Upper lobe of right lung (tissue), 1 donor: Measurements from ENCODE around the gene PPARA. TPM values are rescaled to one million over a fixed set of nuclear protein-coding genes. Genes with fewer than 3 reads are reported as not detected.

ENCODE experiments used
- ATAC-seq: fragments of 200-7000 bp; cut with Tn5 transposase; one replicate; pipeline ENCODE4 v1.9.1; 2020; ENCODE audit warnings: mild to moderate bottlenecking, moderate library complexity
- DNase-seq: peaks from one replicate; pipeline ENCODE4 v3.0.0-alpha.2; 2020
- H3K27ac ChIP-seq: fragments of 200-600 bp; one replicate; pipeline ENCODE4 v1.8.0; 2022
- H3K27me3 ChIP-seq: fragments of 200-600 bp; one replicate; pipeline ENCODE4 v1.8.0; 2022; ENCODE audit warnings: mild to moderate bottlenecking
- H3K36me3 ChIP-seq: fragments of 200-600 bp; one replicate; pipeline ENCODE4 v1.8.0; 2022
- H3K4me1 ChIP-seq: fragments of 200-600 bp; one replicate; pipeline ENCODE4 v1.8.0; 2022
- H3K4me3 ChIP-seq: fragments of 200-600 bp; one replicate; pipeline ENCODE4 v1.8.0; 2022; ENCODE audit warnings: mild to moderate bottlenecking
- H3K9me3 ChIP-seq: fragments of 200-600 bp; one replicate; pipeline ENCODE4 v1.8.0; 2022
- CTCF ChIP-seq: fragments of 200-600 bp; IDR thresholded peaks from one replicate; pipeline ENCODE4 v1.8.0; 2022; ENCODE audit warnings: antibody characterized with exemption
- intact Hi-C: fragments of 100-400 bp; cut with DNase I; formaldehyde crosslinking; loops from one replicate; pipeline ENCODE4 v1.11.0; 2022
- total RNA-seq: library from RNA; stranded (reverse); fragmentation: NEBNext Ultra II Directional; extraction: Animal tissue kit (Norgen Biotek cat#: 25700); gene quantifications from one replicate; pipeline ENCODE4 v1.2.1, GENCODE V29; 2021
- donor health status: DM: no; HTN: yes; CAD: no; lungs with severe emphysema.

PPARA gene
- total RNA-seq, 1 donor from 2014 or later, result 18.4 TPM

GRCh38 chr22:46112405-46112804 lies 37.9 kb upstream of the PPARA start:
- intact Hi-C loops, result loop anchor here (5.0 kb wide), 1 partner anchor 35 kb away; no protein-coding TSS in a partner anchor
- peaks cover 44% of the 10 kb centered on the region for H3K36me3 ChIP-seq

DNA sequence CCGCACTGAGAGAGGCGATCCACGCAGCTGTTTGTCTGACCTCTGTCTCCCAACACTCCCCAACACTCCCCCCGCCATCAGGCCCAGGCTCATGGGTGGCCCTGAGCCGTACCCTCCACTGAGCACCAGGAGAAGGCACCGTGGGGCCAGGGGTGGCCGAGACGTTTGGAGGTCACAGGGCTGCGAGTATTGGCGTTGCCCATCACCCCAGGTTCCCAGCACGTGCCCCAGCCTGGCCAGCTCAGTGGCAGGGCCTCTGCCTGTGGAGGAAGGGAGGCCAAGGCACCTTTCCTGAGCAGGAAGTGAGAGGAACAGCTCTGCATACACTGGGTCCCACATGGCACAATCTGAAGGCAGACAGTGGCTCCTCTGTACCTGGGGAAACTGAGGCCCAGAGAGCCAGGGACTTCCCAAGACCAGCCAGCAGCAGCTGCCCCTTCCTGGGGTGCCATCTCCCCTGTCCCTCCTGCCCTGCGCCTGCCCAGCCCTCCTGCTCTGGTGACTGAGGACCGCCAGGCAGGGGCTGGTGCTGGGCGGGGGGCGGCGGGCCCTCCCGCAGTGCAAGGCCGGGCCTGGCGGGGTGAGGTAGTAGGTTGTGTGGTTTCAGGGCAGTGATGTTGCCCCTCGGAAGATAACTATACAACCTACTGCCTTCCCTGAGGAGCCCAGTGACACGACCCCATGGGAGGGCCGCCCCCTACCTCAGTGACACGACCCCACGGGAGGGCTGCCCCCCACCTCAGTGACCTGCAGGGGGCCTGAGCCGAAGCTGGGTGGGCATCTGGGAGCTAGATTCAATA lies 37.0 kb upstream of the PPARA start:
- H3K4me3 ChIP-seq, result no peak overlapping the region
- ATAC-seq (no peak), DNase-seq (no peak)
- H3K9me3 ChIP-seq, result no peaks in the 10 kb centered on the region
- intact Hi-C loops, result loop anchor here (5.0 kb wide), 1 partner anchor 36 kb away; no protein-coding TSS in a partner anchor
- TF ChIP-seq CTCF, result no peak
- H3K36me3 ChIP-seq, result peaks cover 44% of the 10 kb centered on the region
- H3K27me3 ChIP-seq, result no peaks in the 10 kb centered on the region
- peak overlapping the region; percentile 32 for H3K27ac ChIP-seq
- peaks cover 40% of the 10 kb centered on the region for H3K4me1 ChIP-seq

More at GRCh38 chr22:46112405-46112804, 37.9 kb upstream of the PPARA start:
- no peak overlapping the region for H3K4me3 ChIP-seq
- no peaks in the 10 kb centered on the region for H3K27me3 ChIP-seq
- TF ChIP-seq CTCF, result no peak
- H3K9me3 ChIP-seq, result no peaks in the 10 kb centered on the region
- DNase-seq, result no peak
- H3K4me1 ChIP-seq, result peaks cover 49% of the 10 kb centered on the region
- peak overlapping the region; percentile 34 for H3K27ac ChIP-seq
- ATAC-seq, result no peak

DNA sequence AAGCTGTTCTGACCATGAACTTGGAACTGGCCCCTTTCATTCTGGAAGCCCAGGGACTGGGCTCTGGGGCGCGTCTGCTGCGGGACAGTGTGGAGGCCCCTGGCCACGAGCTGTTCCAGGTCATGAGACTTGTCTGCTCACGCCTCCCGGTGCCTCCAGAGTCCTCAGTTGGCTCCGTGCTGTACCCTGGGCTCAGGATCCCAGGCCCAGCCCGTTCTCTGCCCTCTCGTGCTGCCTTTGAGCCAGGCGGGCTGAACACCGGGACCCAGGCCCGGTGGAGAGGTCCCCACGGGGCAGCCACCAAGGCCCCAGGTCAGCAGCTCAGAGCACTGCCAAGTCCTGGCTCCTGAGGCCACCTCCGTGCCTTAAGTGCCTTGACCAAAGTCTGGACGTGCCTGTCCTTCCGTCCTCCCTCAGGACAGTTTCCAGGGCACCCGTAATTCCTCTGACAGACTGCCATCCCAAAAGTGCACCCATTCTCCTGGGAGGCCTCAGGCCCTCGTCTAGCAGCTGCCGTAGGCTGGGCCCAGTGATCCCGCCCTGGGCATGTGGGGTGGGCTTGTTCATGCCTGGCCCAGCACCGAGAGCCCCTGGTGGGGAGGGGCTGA lies 36.3 kb upstream of the PPARA start:
- no peaks in the 10 kb centered on the region for H3K27me3 ChIP-seq
- H3K36me3 ChIP-seq, result peaks cover 43% of the 10 kb centered on the region
- H3K4me3 ChIP-seq, result no peak overlapping the region
- ATAC-seq, result no peak
- peaks cover 33% of the 10 kb centered on the region for H3K4me1 ChIP-seq
- TF ChIP-seq CTCF, result no peak
- no peak for DNase-seq
- intact Hi-C loops, result loop anchor here (5.0 kb wide), 1 partner anchor 37 kb away; no protein-coding TSS in a partner anchor
- peak overlapping the region; percentile 32 for H3K27ac ChIP-seq
- no peaks in the 10 kb centered on the region for H3K9me3 ChIP-seq

GRCh38 chr22:46114518-46115387 lies 35.6 kb upstream of the PPARA start:
- H3K9me3 ChIP-seq, result no peaks in the 10 kb centered on the region
- ATAC-seq (peak; percentile 0), DNase-seq (no peak)
- no peak for TF ChIP-seq CTCF
- H3K27ac ChIP-seq, result peak overlapping the region; percentile 32
- H3K4me1 ChIP-seq, result peaks cover 27% of the 10 kb centered on the region
- no peaks in the 10 kb centered on the region for H3K27me3 ChIP-seq
- intact Hi-C loops, result loop anchor here (5.0 kb wide), 1 partner anchor 37 kb away; no protein-coding TSS in a partner anchor
- H3K36me3 ChIP-seq, result peaks cover 35% of the 10 kb centered on the region
- no peak overlapping the region for H3K4me3 ChIP-seq

DNA sequence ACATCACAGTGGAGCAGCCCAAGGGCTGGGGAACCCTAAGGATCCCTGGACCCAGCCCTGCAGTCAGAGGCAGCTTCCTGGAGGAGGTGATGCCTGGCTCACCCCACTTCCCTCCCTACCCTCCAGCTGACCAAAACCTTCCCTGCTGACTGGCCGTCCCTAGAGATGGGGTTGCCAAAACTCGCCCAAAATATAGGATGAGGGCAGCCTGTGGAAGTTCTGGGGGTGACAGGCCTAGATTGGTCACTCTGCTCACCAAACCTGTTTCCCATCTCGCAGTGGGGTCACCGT lies 35.0 kb upstream of the PPARA start:
- H3K4me3 ChIP-seq, result no peak overlapping the region
- H3K36me3 ChIP-seq, result peaks cover 30% of the 10 kb centered on the region
- TF ChIP-seq CTCF, result no peak
- intact Hi-C loops, result no loop called here
- DNase-seq (no peak), ATAC-seq (no peak)
- no peaks in the 10 kb centered on the region for H3K27me3 ChIP-seq
- no peak overlapping the region for H3K27ac ChIP-seq
- H3K4me1 ChIP-seq, result peaks cover 24% of the 10 kb centered on the region
- no peaks in the 10 kb centered on the region for H3K9me3 ChIP-seq
